Endothelial cell of umbilical vein (primary cell): ENCODE measurements around the gene CNTNAP2. TPM values are rescaled to one million over a fixed set of nuclear protein-coding genes. Genes with fewer than 3 reads are reported as not detected.

Source experiments
- BruUV-seq: library from RNA; stranded (reverse); fragments of 400-500 nt; replicated peaks from 2 replicates; lab custom pipeline; 2021; lab: Mats Ljungman, UMichigan
- CTCF ChIA-PET: fragments of 300-600, 350-600 bp; sonication (Branson Sonifier 250); formaldehyde crosslinking; loops from one replicate; lab custom pipeline; 2021; ENCODE audit warnings: antibody characterized with exemption, inconsistent platforms; lab: Charles Lee
- POLR2A ChIA-PET: fragments of 300-600, 350-600 bp; sonication (Branson Sonifier 250); formaldehyde crosslinking; loops from one replicate; lab custom pipeline; 2021; ENCODE audit warnings: antibody characterized with exemption, inconsistent platforms; lab: Charles Lee
- DNase-seq: peaks from one replicate; pipeline ENCODE4 v3.0.0-alpha.2; 2011; ENCODE audit warnings: low read depth, low spot score
- FAIRE-seq: peaks from 2 replicates; lab custom pipeline; 2011; peaks lifted over from hg19 to GRCh38; lab: Jason Lieb, UNC
- H2AFZ ChIP-seq: 2 replicates; pipeline ENCODE4 v1.6.0; 2012; ENCODE audit warnings: low read depth, low read length, control low read depth, inconsistent platforms
- H3K27ac ChIP-seq: 2 replicates; pipeline ENCODE4 v1.5.1; 2011; ENCODE audit warnings: low read depth, mild to moderate bottlenecking, control low read depth, low read length, moderate library complexity; ENCODE audit not compliant: insufficient read depth
- H3K27me3 ChIP-seq, 2 experiments: 2 replicates each; pipeline versions ENCODE4 v1.6.0 to v1.6.1; 2011; ENCODE audit warnings: low read length in 2 of 2, mixed read lengths in 1 of 2; ENCODE audit not compliant: control insufficient read depth in 2 of 2, insufficient read depth in 2 of 2
- H3K36me3 ChIP-seq, 2 experiments: 2 replicates in 1 of 2; 3 replicates in 1 of 2; pipeline ENCODE4 v1.5.1; 2011; ENCODE audit warnings: low read length in 2 of 2, mild to moderate bottlenecking in 1 of 2, moderate library complexity in 1 of 2; ENCODE audit not compliant: control insufficient read depth in 2 of 2, insufficient read depth in 2 of 2; ENCODE audit errors: extremely low read depth in 1 of 2
- H3K4me1 ChIP-seq: 3 replicates; pipeline ENCODE4 v1.5.1; 2011; ENCODE audit warnings: mild to moderate bottlenecking, low read length; ENCODE audit not compliant: control insufficient read depth, insufficient read depth; ENCODE audit errors: extremely low read depth
- H3K4me2 ChIP-seq: 2 replicates; pipeline ENCODE4 v1.6.1; 2011; ENCODE audit warnings: low read length, control low read depth, mixed read lengths; ENCODE audit not compliant: insufficient read depth
- H3K4me3 ChIP-seq, 3 experiments: fragments of 200-600 bp in 1 of 3; sonication (generic), shearing (Covaris generic) in 1 of 3; replicated peaks in 1 of 3; 2 replicates each; pipeline ENCODE4 v1.5.1; 2011 to 2016; ENCODE audit warnings: control low read depth in 3 of 3, low read length in 3 of 3, mild to moderate bottlenecking in 2 of 3, inconsistent platforms in 1 of 3, low read depth in 1 of 3, moderate library complexity in 1 of 3; ENCODE audit not compliant: insufficient read depth in 1 of 3
- H3K79me2 ChIP-seq: 2 replicates; pipeline ENCODE4 v1.6.0; 2012; ENCODE audit warnings: low read length, inconsistent platforms; ENCODE audit not compliant: control insufficient read depth, insufficient read depth
- H3K9ac ChIP-seq: replicated peaks from 2 replicates; pipeline ENCODE3; 2011; ENCODE audit warnings: low read length, control low read depth; ENCODE audit not compliant: insufficient read depth; ENCODE audit errors: extremely low read depth
- H3K9me1 ChIP-seq: replicated peaks from 3 replicates; pipeline ENCODE4 v1.6.0; 2011; ENCODE audit warnings: mild to moderate bottlenecking, low read length; ENCODE audit not compliant: control insufficient read depth, insufficient read depth; ENCODE audit errors: extremely low read depth
- H3K9me3 ChIP-seq: replicated peaks from 2 replicates; pipeline ENCODE4 v1.5.1; 2012; ENCODE audit warnings: low read length, inconsistent platforms; ENCODE audit not compliant: control insufficient read depth, insufficient read depth
- H4K20me1 ChIP-seq: replicated peaks from 2 replicates; pipeline ENCODE3; 2011; ENCODE audit warnings: mild to moderate bottlenecking, low read length; ENCODE audit not compliant: control insufficient read depth, insufficient read depth; ENCODE audit errors: extremely low read depth
- CTCF ChIP-seq, 2 donors: IDR thresholded peaks; 1 replicate in 1 of 2; 2 replicates in 1 of 2; pipeline ENCODE4 v1.5.1; 2011; ENCODE audit warnings: low read length in 2 of 2, mild to moderate bottlenecking in 2 of 2, moderate library complexity in 2 of 2, control low read depth in 1 of 2, inconsistent platforms in 1 of 2, low read depth in 1 of 2; ENCODE audit not compliant: insufficient read depth in 1 of 2; ENCODE audit errors: extremely low read depth in 1 of 2
- EZH2 ChIP-seq: IDR thresholded peaks from 2 replicates; pipeline ENCODE4 v1.6.1; 2012; ENCODE audit warnings: borderline replicate concordance, low read depth, mild to moderate bottlenecking, moderate library complexity, low read length, inconsistent platforms; ENCODE audit not compliant: severe bottlenecking
- FOS ChIP-seq: IDR thresholded peaks from 2 replicates; pipeline ENCODE4 v1.6.1; 2011; ENCODE audit warnings: mild to moderate bottlenecking, low read length, moderate library complexity, borderline replicate concordance; ENCODE audit not compliant: insufficient read depth
- GATA2 ChIP-seq: IDR thresholded peaks from 2 replicates; pipeline ENCODE4 v1.7.0; 2011; ENCODE audit warnings: low read depth, mild to moderate bottlenecking, moderate library complexity, mixed read lengths, low read length; ENCODE audit not compliant: insufficient read length, insufficient read depth
- JUN ChIP-seq: IDR thresholded peaks from 2 replicates; pipeline ENCODE4 v1.6.1; 2011; ENCODE audit warnings: borderline replicate concordance, low read depth; ENCODE audit not compliant: insufficient read length, insufficient read depth
- MYC ChIP-seq: IDR thresholded peaks from one replicate; pipeline ENCODE4 v1.6.1; 2011; ENCODE audit warnings: mild to moderate bottlenecking, low read depth, low read length
- POLR2A ChIP-seq: IDR thresholded peaks from 2 replicates; pipeline ENCODE4 v1.6.1; 2012; ENCODE audit warnings: low read depth, mild to moderate bottlenecking, control low read depth, low read length
- POLR2AphosphoS5 ChIP-seq: IDR thresholded peaks from 2 replicates; pipeline ENCODE4 v1.6.1; 2012; ENCODE audit warnings: low read depth, mild to moderate bottlenecking, control low read depth, low read length, moderate library complexity; ENCODE audit not compliant: insufficient read depth
- dilution Hi-C: fragments of 300-500 bp; cut with MboI; formaldehyde crosslinking; loops from one replicate; pipeline ENCODE4 v1.15.0; 2019; ENCODE audit warnings: low sequenced_read_pairs; ENCODE audit not compliant: extremely low pct_ligation_motif_present
- intact Hi-C: fragments of 100-400 bp; cut with micrococcal nuclease; formaldehyde crosslinking; loops from one replicate; pipeline ENCODE4 v1.10.0; 2022
- polyA plus RNA-seq, 4 experiments: library from polyadenylated mRNA; depleted of rRNA in 3 of 4; stranded (reverse) in 3 of 4; unstranded in 1 of 4; fragments of >200 nt; gene quantifications; 2 replicates each; pipeline versions ENCODE4 v1.2.1 to v1.2.3, GENCODE V29; 2011 to 2012; ENCODE audit warnings: missing spikeins in 1 of 4
- total RNA-seq: library from RNA; stranded (reverse); gene quantifications from 2 replicates; pipeline ENCODE4 v1.2.3, GENCODE V29; 2021
- TF ChIP-seq, protein P1 (sequence below): IDR thresholded peaks from 2 replicates; pipeline ENCODE4 v1.6.1; 2011; ENCODE audit not compliant: insufficient read depth, insufficient read length

Gene CNTNAP2
- total and polyA plus RNA-seq, 2 donors (not counting 3 experiments of a cell fraction or from before 2014, with no cell fraction given), result not detected

DNA sequence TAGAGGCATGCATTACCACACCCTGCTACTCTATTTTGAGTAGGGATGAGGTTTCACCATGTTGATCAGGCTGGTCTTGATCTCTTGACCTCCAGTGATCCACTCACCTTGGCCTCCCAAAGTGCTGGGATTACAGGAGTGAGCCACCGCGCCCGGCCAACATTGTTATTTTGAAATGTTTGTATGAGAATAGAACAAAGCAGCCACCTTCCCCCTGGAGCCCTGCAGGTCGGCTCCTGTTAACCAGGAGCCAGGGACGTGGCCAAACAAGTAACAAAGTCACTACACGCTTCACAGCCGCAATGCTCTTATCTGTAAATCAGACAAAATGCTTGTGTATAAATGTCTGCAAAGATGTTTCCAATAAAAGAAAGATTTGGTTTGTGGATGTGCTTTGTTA lies 295.4 kb downstream of the CNTNAP2 start:
- H3K27ac ChIP-seq, result no peak overlapping the region
- H3K9me3 ChIP-seq, result peaks cover 2% of the 10 kb centered on the region
- no peaks in the 10 kb centered on the region for H3K9me1 ChIP-seq
- H3K27me3 ChIP-seq, result no peaks in the 10 kb centered on the region
- H3K4me1 ChIP-seq, result no peaks in the 10 kb centered on the region
- no peaks in the 10 kb centered on the region for H4K20me1 ChIP-seq
- H3K36me3 ChIP-seq, result no peaks in the 10 kb centered on the region
- POLR2A ChIA-PET, result no interaction called here
- no peak overlapping the region for H3K4me2 ChIP-seq
- DNase-seq, result no peak
- no peak for FAIRE-seq
- no peaks in the 10 kb centered on the region for H3K79me2 ChIP-seq
- CTCF ChIA-PET, result no interaction called here
- H3K9ac ChIP-seq, result no peak overlapping the region
- no TSS peak for BruUV-seq
- TF ChIP-seq, protein P1, sequence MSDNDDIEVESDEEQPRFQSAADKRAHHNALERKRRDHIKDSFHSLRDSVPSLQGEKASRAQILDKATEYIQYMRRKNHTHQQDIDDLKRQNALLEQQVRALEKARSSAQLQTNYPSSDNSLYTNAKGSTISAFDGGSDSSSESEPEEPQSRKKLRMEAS, result no peak
- no peak for TF ChIP-seq CTCF (IDR thresholded peaks at IDR 0.05; ENCODE audit: extremely low read depth in 1 of 2, insufficient read depth in 1 of 2, low read depth in 1 of 2, low read length in 2 of 2)
- TF ChIP-seq POLR2A, result no peak
- no peak for TF ChIP-seq JUN
- no peak for TF ChIP-seq FOS
- no peak for TF ChIP-seq POLR2AphosphoS5
- no peak for TF ChIP-seq MYC
- no peak for TF ChIP-seq GATA2
- no peak for TF ChIP-seq EZH2
- intact Hi-C loops, result no loop called here
- H2AFZ ChIP-seq, result no peak overlapping the region
- dilution Hi-C loops, result no loop called here
- H3K4me3 ChIP-seq, result no peak overlapping the region
